ENCODE measurements around the gene KICS2. TPM values are rescaled to one million over a fixed set of nuclear protein-coding genes. Genes with fewer than 3 reads are reported as not detected.
A peak's percentile ranks its signal among the peaks of the same experiment; 100 is the strongest.
"Not testable (repeated sequence)": the region's sequence is repeated elsewhere in the genome, so short reads cannot be mapped to it uniquely, and the experiment has no call there.

Gene KICS2
- total RNA-seq, 6 donors from 2014 or later = 6.0 to 16.6 (median 11.6) TPM

DNA sequence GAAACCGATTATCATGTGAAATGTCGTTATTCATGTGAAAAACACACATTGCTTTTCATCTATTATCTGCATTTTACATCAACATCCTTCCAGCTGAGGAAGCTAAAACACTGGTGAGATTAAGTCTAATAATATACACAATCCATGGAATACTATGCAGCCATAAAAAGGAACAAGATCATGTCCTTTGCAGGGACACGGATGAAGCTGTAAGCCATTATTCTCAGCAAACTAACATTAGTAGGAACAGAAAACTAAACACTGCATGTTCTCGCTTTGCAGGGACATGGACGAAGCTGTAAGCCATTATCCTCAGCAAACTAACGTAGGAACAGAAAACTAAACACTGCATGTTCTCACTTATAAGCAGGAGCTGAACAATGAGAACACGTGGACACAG, 18.3 kb downstream of the KICS2 start:
- Histone ChIP-seq H3K27me3 (no peaks in the 10 kb centered on the region), H3K36me3 (no peaks in the 10 kb centered on the region), H3K4me1 (no peaks in the 10 kb centered on the region), H3K4me3 (no peak overlapping the region), H3K9me3 (no peaks in the 10 kb centered on the region), H3K27ac (no peak overlapping the region)
- ATAC-seq (ENCODE audit: low FRiP score in 2 of 2) (no peak), DNase-seq (no peak)
- TF ChIP-seq EP300 (IDR thresholded peaks at IDR 0.05) (no peak), POLR2A (IDR thresholded peaks at IDR 0.05) (no peak), POLR2AphosphoS5 (IDR thresholded peaks at IDR 0.05) (no peak)
- TF ChIP-seq, protein P1, sequence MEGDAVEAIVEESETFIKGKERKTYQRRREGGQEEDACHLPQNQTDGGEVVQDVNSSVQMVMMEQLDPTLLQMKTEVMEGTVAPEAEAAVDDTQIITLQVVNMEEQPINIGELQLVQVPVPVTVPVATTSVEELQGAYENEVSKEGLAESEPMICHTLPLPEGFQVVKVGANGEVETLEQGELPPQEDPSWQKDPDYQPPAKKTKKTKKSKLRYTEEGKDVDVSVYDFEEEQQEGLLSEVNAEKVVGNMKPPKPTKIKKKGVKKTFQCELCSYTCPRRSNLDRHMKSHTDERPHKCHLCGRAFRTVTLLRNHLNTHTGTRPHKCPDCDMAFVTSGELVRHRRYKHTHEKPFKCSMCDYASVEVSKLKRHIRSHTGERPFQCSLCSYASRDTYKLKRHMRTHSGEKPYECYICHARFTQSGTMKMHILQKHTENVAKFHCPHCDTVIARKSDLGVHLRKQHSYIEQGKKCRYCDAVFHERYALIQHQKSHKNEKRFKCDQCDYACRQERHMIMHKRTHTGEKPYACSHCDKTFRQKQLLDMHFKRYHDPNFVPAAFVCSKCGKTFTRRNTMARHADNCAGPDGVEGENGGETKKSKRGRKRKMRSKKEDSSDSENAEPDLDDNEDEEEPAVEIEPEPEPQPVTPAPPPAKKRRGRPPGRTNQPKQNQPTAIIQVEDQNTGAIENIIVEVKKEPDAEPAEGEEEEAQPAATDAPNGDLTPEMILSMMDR (IDR thresholded peaks at IDR 0.05) = no peak
- 55 to 70% methylated on average over 7 of the region's 7 CpGs for WGBS, 2 donors

DNA sequence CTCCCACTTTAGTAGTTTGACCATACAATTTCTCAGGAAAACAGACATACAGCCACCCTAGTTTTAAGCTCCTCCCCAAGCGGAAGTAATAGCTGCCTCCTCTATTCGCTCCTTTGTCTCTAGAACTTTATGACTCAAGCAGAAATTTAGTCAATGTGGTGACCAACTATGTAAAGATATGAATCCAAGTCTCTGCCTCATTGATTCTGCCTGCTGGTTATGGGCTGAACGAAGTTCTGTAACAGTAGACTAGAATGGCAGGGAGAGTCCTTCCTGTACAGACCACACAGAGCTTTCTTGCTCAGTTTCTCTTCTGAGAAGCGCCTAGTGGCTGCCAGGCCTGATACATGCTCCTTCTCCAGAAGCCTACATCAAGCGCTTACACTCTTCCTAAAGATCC, 19.1 kb downstream of the KICS2 start:
- no peaks in the 10 kb centered on the region for H3K4me1 ChIP-seq
- TF ChIP-seq EP300 (IDR thresholded peaks at IDR 0.05) (no peak), POLR2A (IDR thresholded peaks at IDR 0.05) (no peak), POLR2AphosphoS5 (IDR thresholded peaks at IDR 0.05) (no peak)
- TF ChIP-seq, protein P1 (IDR thresholded peaks at IDR 0.05) = no peak
- DNase-seq (no peak), ATAC-seq (ENCODE audit: low FRiP score in 2 of 2) (no peak)
- H3K4me3 ChIP-seq = no peak overlapping the region
- H3K27me3 ChIP-seq = no peaks in the 10 kb centered on the region
- no peak overlapping the region for H3K27ac ChIP-seq
- H3K36me3 ChIP-seq = no peaks in the 10 kb centered on the region
- WGBS, 2 donors = 88 to 98% methylated on average over 5 of the region's 5 CpGs
- H3K9me3 ChIP-seq = no peaks in the 10 kb centered on the region

DNA sequence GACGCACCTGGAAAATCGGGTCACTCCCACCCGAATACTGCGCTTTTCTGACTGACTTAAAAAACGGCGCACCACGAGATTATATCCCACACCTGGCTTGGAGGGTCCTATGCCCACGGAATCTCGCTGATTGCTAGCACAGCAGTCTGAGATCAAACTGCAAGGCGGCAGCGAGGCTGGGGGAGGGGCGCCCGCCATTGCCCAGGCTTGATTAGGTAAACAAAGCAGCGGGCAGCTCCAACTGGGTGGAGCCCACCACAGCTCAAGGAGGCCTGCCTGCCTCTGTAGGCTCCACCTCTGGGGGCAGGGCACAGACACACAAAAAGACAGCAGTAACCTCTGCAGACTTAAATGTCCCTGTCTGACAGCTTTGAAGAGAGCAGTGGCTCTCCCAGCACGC, 26.3 kb downstream of the KICS2 start:
- WGBS, 2 donors = 75% methylated on average over 8 of the region's 15 CpGs; no CpG with 5 or more reads in 1 of the 2 donors
- not testable (repeated sequence) for H3K4me1 ChIP-seq; H3K9me3 ChIP-seq; H3K27ac ChIP-seq; ATAC-seq (ENCODE audit: low FRiP score in 2 of 2); H3K27me3 ChIP-seq; H3K4me3 ChIP-seq
- peak in 1 of 2 donors; percentile 7 for DNase-seq
- H3K36me3 ChIP-seq = peaks cover 0 to 12% (median 2%) of the 10 kb centered on the region in 4 donors

DNA sequence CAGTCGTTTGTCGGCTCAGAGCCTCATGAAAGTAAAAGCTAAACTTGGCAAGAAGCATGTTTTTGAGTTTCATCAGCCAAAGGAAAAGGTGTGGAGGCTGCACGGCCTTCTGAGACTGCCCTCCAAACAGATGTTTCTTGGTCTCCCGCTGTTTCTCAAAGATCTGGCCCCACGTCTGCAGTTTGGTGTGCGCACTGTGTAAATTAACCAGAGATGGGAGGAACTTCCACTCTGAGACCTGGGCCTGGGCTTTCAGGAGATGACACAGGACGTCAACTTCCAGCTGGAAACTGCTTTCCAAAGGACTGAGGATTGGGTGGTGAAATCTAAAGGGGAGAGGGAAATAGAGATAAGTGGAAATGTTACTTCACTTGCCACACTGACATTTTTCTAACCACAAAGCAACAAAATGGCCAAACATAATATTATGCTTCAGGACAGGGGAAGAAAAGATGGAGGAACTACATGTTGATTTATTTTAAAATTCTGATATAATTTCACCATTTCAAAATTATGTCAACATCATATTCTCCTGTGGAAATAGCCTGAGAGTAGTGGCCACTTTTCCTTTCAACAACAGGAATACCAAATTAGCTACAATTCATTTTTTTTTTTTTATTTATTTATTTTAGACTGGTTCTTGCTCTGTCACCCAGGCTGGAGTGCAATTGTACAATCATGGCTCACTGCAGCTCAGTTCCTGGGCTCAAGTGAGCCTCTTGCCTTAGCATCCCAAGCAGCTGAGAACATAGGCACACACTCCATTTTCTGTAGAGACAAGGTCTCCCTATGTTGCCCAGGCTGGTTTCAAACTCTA, 27.6 kb downstream of the KICS2 start:
- ATAC-seq (ENCODE audit: low FRiP score in 2 of 2) = no peak
- Histone ChIP-seq H3K36me3 (peaks cover 0 to 12% (median 2%) of the 10 kb centered on the region in 4 donors), H3K4me3 (no peak overlapping the region), H3K27ac (no peak overlapping the region), H3K4me1 (no peaks in the 10 kb centered on the region), H3K9me3 (no peaks in the 10 kb centered on the region), H3K27me3 (no peaks in the 10 kb centered on the region)
- TF ChIP-seq, protein P1 (IDR thresholded peaks at IDR 0.05) = no peak
- TF ChIP-seq EP300 (IDR thresholded peaks at IDR 0.05) (no peak), POLR2AphosphoS5 (IDR thresholded peaks at IDR 0.05) (no peak), POLR2A (IDR thresholded peaks at IDR 0.05) (no peak)
- WGBS, 2 donors = 84 to 90% methylated on average over 7 of the region's 7 CpGs
- no peak for DNase-seq

DNA sequence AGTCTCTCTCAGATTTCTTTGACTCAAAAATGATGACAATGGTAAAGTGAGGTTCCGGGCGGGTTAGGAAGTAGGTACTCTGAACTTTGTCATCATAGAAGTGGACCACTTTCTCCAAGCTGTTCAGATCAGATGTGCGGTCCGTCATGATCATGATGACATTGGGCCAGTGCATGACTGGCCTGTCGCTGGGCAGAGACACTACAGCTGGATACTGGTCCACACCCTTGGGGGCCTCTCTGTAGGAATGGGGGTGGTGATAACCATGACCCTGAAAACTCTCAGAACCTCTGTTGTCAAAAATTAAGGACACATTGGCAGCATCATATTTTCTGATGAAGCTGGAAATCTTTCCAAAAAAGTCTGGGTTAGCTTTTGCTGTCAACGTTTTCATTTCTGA, 28.2 kb downstream of the KICS2 start:
- no peak overlapping the region for H3K27ac ChIP-seq
- H3K36me3 ChIP-seq = peaks cover 0 to 12% (median 2%) of the 10 kb centered on the region in 4 donors
- ATAC-seq (ENCODE audit: low FRiP score in 2 of 2) = no peak
- DNase-seq = no peak
- H3K4me3 ChIP-seq = no peak overlapping the region
- no peaks in the 10 kb centered on the region for H3K27me3 ChIP-seq
- no peak for TF ChIP-seq POLR2A (IDR thresholded peaks at IDR 0.05)
- TF ChIP-seq EP300 (IDR thresholded peaks at IDR 0.05) = no peak
- TF ChIP-seq, protein P1 (IDR thresholded peaks at IDR 0.05) = no peak
- no peak for TF ChIP-seq POLR2AphosphoS5 (IDR thresholded peaks at IDR 0.05)
- WGBS, 2 donors = 95 to 97% methylated on average over 6 of the region's 6 CpGs
- H3K4me1 ChIP-seq = no peaks in the 10 kb centered on the region
- H3K9me3 ChIP-seq = no peaks in the 10 kb centered on the region

Measured in upper lobe of left lung (tissue), 6 donors.